ENCODE data around the gene HDAC11. TPM values are rescaled to one million over a fixed set of nuclear protein-coding genes. Genes with fewer than 3 reads are reported as not detected.

The HDAC11 gene
- total RNA-seq, 2 experiments from 2014 or later = 0.87 to 0.99 TPM

DNA sequence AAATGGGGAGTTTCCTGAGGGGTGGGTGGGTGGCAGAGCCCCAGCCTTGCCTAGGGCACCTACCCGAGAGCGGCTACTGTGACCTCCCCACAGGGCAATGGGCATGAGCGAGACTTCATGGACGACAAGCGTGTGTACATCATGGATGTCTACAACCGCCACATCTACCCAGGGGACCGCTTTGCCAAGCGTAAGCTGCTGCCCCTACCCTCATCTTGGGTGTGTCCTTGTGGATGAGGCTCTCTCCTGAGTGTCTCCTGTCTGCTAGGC is 22.6 kb downstream of the HDAC11 start:
- H3K27me3 Mint-ChIP-seq (ENCODE audit: low read depth) = no peaks in the 10 kb centered on the region
- ChIA-PET POLR2A (no interaction called here), CTCF (interaction anchor here (10.7 kb wide), 1 partner anchor 148 kb away, joined by 374 read pairs; no protein-coding TSS in a partner anchor)
- H3K9me3 Mint-ChIP-seq (ENCODE audit: insufficient read depth) = no peaks in the 10 kb centered on the region
- ATAC-seq (no peak), DNase-seq (no peak)
- no peak overlapping the region for H3K27ac Mint-ChIP-seq
- H3K4me1 Mint-ChIP-seq (ENCODE audit: low read depth) = no peaks in the 10 kb centered on the region
- H3K4me3 Mint-ChIP-seq = no peak overlapping the region
- H3K36me3 Mint-ChIP-seq (ENCODE audit: low read depth) = no peaks in the 10 kb centered on the region

DNA sequence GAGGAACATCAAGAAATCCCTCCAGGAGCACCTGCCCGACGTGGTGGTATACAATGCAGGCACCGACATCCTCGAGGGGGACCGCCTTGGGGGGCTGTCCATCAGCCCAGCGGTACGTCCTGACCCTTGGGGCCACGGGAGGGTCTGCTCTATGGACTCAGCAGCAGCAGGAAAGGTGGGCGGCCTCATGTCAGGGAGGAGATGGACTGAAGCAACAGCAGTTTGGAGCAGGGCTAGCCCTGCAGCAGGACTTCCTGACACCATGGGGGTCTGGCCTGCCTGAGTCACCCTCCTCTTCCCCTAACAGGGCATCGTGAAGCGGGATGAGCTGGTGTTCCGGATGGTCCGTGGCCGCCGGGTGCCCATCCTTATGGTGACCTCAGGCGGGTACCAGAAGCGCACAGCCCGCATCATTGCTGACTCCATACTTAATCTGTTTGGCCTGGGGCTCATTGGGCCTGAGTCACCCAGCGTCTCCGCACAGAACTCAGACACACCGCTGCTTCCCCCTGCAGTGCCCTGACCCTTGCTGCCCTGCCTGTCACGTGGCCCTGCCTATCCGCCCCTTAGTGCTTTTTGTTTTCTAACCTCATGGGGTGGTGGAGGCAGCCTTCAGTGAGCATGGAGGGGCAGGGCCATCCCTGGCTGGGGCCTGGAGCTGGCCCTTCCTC is 24.2 kb downstream of the HDAC11 start:
- ATAC-seq (no peak), DNase-seq (no peak)
- H3K4me3 Mint-ChIP-seq = no peak overlapping the region
- H3K36me3 Mint-ChIP-seq (ENCODE audit: low read depth) = no peaks in the 10 kb centered on the region
- H3K27me3 Mint-ChIP-seq (ENCODE audit: low read depth) = no peaks in the 10 kb centered on the region
- no peaks in the 10 kb centered on the region for H3K9me3 Mint-ChIP-seq (ENCODE audit: insufficient read depth)
- H3K27ac Mint-ChIP-seq = no peak overlapping the region
- ChIA-PET POLR2A (no interaction called here), CTCF (interaction anchor here (10.7 kb wide), 1 partner anchor 146 kb away, joined by 374 read pairs; no protein-coding TSS in a partner anchor)
- H3K4me1 Mint-ChIP-seq (ENCODE audit: low read depth) = no peaks in the 10 kb centered on the region

DNA sequence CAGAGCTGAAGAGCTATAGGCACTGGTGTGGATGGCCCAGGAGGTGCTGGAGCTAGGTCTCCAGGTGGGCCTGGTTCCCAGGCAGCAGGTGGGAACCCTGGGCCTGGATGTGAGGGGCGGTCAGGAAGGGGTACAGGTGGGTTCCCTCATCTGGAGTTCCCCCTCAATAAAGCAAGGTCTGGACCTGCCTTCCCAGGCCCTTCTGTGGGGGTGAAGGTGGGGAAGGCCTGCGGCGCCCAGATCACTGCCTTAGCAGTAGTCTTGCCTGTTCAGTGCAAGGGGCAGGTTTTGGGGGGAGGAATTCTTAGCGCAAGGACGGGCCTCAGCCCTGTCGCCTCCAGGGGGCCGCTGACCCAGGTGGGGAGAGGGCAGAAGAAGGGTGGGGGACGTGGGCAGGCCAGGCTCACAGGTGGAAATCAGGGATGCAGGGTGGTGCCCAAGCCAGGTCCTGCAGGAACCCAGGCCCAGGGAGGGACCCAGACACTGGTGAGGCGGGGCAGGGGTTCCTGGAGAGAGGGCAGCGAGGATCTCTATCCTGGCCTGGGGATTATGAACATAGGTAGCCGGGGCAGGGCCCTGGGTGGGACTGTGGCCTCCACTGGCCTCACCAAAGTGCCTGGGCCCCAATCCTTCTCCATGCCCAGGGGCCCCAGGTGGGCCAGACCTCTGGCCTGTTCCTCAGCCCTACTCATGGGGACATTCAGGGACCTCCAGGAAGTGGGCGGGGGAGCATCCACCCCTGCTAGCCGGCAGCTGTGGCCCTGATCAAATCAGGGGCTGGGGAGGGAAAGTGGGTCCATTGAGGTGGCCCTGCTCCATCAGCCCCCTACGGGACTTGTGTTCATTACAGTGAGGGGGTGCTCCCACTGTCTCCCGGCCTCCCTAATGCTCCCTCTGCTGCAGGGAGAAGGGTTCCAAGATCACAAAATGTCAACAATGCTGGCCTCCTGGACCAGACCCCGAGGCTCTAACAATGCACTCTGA is 25.3 kb downstream of the HDAC11 start:
- Mint-ChIP-seq H3K4me3 (no peak overlapping the region), H3K36me3 (ENCODE audit: low read depth) (no peaks in the 10 kb centered on the region), H3K9me3 (ENCODE audit: insufficient read depth) (no peaks in the 10 kb centered on the region), H3K27ac (no peak overlapping the region), H3K4me1 (ENCODE audit: low read depth) (no peaks in the 10 kb centered on the region), H3K27me3 (ENCODE audit: low read depth) (no peaks in the 10 kb centered on the region)
- ChIA-PET POLR2A (no interaction called here), CTCF (interaction anchor here (1.1 kb wide), 1 partner anchor 142 kb away, joined by 3 read pairs; no protein-coding TSS in a partner anchor)
- DNase-seq (no peak), ATAC-seq (no peak)

DNA sequence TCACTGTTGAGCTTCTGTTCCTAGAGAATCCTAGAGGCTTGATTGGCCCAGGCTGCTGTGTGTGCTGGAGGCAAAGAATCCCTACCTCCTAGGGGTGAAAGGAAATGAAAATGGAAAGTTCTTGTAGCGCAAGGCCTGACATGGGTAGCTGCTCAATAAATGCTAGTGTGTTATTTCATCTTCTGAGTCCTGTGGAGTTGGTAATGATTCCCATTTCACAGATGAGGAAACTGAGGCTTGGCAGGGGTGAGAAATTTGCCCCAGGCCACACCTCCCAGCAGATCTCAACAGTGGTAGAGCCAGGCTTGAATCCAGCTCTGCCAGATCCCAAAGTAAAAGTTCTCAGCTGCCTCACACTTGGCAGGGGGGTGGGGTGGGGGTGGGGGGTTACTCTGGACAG is 26.1 kb downstream of the HDAC11 start:
- ChIA-PET CTCF (interaction anchor here (1.1 kb wide), 1 partner anchor 142 kb away, joined by 3 read pairs; no protein-coding TSS in a partner anchor), POLR2A (no interaction called here)
- H3K27me3 Mint-ChIP-seq (ENCODE audit: low read depth) = no peaks in the 10 kb centered on the region
- no peaks in the 10 kb centered on the region for H3K4me1 Mint-ChIP-seq (ENCODE audit: low read depth)
- DNase-seq (no peak), ATAC-seq (no peak)
- H3K36me3 Mint-ChIP-seq (ENCODE audit: low read depth) = no peaks in the 10 kb centered on the region
- H3K9me3 Mint-ChIP-seq (ENCODE audit: insufficient read depth) = no peaks in the 10 kb centered on the region
- H3K27ac Mint-ChIP-seq = no peak overlapping the region
- H3K4me3 Mint-ChIP-seq = no peak overlapping the region

DNA sequence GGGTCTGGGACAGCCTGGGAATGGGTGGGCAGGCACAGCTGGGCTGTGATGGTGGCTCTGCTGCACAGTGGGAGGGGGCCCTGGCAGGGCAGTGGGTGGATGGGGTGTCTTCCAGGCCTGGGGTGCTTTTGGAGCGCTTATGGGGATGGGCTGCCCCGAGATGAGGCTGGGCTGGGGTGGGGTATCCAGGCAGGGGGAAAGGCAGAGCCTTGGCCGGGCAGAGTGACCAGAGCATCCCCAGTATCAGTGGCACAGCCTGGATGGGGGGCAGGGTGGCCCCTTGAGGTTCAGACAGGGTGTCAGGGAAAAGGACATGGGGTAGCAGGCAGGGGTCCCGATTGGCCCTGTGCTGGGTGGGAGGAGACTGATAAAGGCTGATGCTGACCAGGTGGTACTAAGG is 26.6 kb downstream of the HDAC11 start:
- H3K36me3 Mint-ChIP-seq (ENCODE audit: low read depth) = no peaks in the 10 kb centered on the region
- no peak for DNase-seq
- H3K27me3 Mint-ChIP-seq (ENCODE audit: low read depth) = no peaks in the 10 kb centered on the region
- no peak overlapping the region for H3K4me3 Mint-ChIP-seq
- no peak for ATAC-seq
- ChIA-PET CTCF (interaction anchor here (1.1 kb wide), 1 partner anchor 141 kb away, joined by 3 read pairs; no protein-coding TSS in a partner anchor), POLR2A (no interaction called here)
- H3K9me3 Mint-ChIP-seq (ENCODE audit: insufficient read depth) = no peaks in the 10 kb centered on the region
- no peak overlapping the region for H3K27ac Mint-ChIP-seq
- H3K4me1 Mint-ChIP-seq (ENCODE audit: low read depth) = no peaks in the 10 kb centered on the region

DNA sequence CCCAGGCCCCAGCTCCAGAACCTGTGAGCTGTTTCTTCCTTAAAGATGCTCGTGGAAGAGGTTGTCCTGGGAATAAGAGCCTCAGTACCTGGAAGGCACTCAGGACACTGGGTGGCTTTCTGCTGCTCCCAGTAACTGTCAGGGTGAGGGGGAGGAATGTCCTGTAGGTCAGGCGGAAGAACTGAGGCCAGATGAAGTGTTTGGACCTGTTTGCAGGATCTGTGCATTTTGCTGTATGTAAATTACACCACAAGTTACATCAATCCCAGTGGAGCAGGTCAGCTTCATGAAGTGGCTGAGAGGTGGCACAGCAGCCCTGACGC is 27.1 kb downstream of the HDAC11 start:
- Mint-ChIP-seq H3K4me3 (no peak overlapping the region), H3K4me1 (ENCODE audit: low read depth) (no peaks in the 10 kb centered on the region), H3K27ac (no peak overlapping the region), H3K36me3 (ENCODE audit: low read depth) (no peaks in the 10 kb centered on the region), H3K9me3 (ENCODE audit: insufficient read depth) (no peaks in the 10 kb centered on the region), H3K27me3 (ENCODE audit: low read depth) (no peaks in the 10 kb centered on the region)
- ChIA-PET POLR2A (no interaction called here), CTCF (no interaction called here)
- ATAC-seq (no peak), DNase-seq (no peak)

DNA sequence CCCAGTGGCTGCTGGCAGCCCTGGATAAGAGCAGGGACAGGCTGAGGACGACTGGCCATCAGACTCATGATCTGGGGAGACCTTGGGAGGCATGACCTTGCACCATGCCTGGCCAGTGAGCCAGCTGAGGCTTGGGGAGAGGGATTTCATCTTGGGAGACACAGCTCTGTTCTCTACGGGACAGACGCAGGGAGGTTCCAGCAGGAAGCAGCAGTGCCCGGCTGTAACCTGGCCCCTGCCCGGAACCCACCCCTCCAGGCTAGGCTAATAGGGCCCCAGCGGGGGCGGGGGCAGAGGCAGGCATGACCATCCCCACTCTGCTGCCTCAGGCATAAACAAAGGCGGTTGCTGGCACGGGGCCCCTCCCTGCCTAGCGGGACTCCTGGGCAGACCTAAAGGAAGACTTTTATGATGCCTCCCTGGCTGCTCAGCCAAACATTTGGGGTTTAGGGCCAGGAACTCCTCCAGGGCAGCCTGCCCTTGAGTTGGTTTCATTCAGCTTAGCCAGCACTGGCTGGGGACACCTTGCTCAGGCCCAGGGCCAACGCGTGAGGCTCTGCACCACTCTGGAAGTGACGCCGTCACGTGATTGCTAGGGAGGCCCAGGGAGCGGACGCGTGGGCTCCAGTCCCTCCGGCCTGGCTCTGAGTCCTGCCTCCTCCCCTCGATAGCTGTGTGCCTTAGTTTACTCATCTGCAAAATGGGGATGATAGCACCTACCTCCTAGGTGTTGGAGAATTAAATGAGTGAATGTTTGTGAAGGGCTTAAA is 27.6 kb downstream of the HDAC11 start:
- POLR2A ChIA-PET = no interaction called here
- Mint-ChIP-seq H3K36me3 (ENCODE audit: low read depth) (no peaks in the 10 kb centered on the region), H3K27ac (no peak overlapping the region), H3K27me3 (ENCODE audit: low read depth) (no peaks in the 10 kb centered on the region), H3K4me1 (ENCODE audit: low read depth) (no peaks in the 10 kb centered on the region), H3K4me3 (no peak overlapping the region), H3K9me3 (ENCODE audit: insufficient read depth) (no peaks in the 10 kb centered on the region)
- CTCF ChIA-PET = no interaction called here
- no peak for DNase-seq
- ATAC-seq = no peak

DNA sequence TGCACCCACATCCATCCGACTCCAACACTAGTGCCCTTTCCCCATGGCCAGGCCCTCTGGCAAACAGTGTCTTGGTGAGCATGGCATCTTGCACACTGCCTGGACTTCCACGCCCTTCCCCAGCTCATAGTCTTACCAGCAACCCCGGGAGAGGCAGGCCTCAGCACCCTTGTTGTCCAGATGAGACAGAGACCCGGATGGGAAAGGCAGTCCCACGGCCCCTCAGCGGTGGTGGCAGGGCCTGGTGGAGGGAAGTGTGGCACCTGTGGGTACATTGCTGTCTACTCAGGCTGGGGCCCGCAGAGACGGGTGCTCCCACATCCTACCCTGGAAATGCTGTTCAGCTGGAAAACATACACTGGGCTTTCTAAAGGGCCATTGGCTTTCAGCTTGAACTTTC is 28.4 kb downstream of the HDAC11 start:
- H3K36me3 Mint-ChIP-seq (ENCODE audit: low read depth) = no peaks in the 10 kb centered on the region
- H3K27me3 Mint-ChIP-seq (ENCODE audit: low read depth) = no peaks in the 10 kb centered on the region
- no peaks in the 10 kb centered on the region for H3K4me1 Mint-ChIP-seq (ENCODE audit: low read depth)
- no peak overlapping the region for H3K27ac Mint-ChIP-seq
- ChIA-PET CTCF (interaction anchor here (1.3 kb wide), 1 partner anchor 150 kb away, joined by 3 read pairs; no protein-coding TSS in a partner anchor), POLR2A (no interaction called here)
- ATAC-seq (no peak), DNase-seq (no peak)
- no peaks in the 10 kb centered on the region for H3K9me3 Mint-ChIP-seq (ENCODE audit: insufficient read depth)
- H3K4me3 Mint-ChIP-seq = no peak overlapping the region

DNA sequence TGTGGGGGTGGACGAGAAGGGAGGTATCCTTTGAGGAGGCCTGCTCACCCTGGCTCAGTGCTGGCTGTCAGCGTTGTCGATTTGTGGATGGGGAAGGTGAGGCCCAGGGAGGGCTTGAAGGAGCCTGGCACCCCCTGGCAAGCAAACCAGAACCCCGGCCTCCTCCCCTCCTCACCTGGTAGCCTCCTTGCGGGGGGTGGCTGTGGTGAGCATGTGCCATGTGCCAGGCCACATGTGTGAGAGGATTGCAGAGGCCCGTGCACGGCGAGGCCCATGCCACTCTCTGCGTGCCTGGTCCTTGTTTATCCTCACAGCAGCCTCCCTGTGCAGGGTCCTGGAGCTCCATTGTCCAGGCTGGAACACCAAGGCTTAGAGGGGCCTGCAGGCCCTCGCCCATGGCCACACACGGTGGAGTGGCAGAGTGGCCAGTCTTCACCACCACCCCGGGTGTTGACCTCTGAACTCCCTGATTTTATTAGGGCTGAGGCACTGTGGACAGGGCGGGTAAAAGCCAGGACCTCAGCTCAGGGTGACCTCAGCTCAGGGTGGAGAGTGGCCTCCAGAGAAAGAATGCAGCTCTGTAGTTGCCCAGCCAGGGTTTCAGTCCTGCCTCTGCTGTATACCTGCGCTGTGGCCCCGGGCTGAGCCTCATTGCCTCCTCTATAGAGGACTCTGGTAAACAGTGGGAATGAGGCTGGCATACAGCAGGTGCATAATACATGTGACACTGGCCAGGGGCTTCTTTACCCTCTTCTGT is 29.1 kb downstream of the HDAC11 start:
- Mint-ChIP-seq H3K27ac (no peak overlapping the region), H3K36me3 (ENCODE audit: low read depth) (no peaks in the 10 kb centered on the region), H3K27me3 (ENCODE audit: low read depth) (no peaks in the 10 kb centered on the region), H3K4me3 (no peak overlapping the region), H3K4me1 (ENCODE audit: low read depth) (no peaks in the 10 kb centered on the region), H3K9me3 (ENCODE audit: insufficient read depth) (no peaks in the 10 kb centered on the region)
- POLR2A ChIA-PET = no interaction called here
- DNase-seq (no peak), ATAC-seq (no peak)
- CTCF ChIA-PET = interaction anchor here (1.3 kb wide), 1 partner anchor 149 kb away, joined by 3 read pairs; no protein-coding TSS in a partner anchor

DNA sequence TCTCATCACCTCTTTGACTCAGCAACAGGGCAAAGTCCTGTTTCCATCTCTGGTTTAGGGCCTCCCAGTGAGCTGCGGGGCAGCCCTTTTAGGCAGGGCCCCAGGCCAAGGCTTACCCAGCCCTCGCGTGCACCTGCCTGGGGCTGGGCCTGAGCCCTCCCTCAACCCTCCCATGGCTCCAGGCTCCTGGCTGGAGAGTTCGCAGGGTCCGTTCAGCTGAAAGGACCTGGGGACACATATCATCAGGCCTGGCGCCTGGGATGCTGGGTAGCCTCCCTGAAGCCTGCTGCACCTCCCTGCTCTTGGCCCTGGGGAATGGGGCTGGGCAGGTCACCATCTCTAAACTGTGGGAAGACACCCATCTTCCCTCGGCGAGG is 29.7 kb downstream of the HDAC11 start:
- Mint-ChIP-seq H3K27me3 (ENCODE audit: low read depth) (no peaks in the 10 kb centered on the region), H3K27ac (no peak overlapping the region), H3K4me1 (ENCODE audit: low read depth) (no peaks in the 10 kb centered on the region), H3K36me3 (ENCODE audit: low read depth) (no peaks in the 10 kb centered on the region), H3K4me3 (no peak overlapping the region), H3K9me3 (ENCODE audit: insufficient read depth) (no peaks in the 10 kb centered on the region)
- POLR2A ChIA-PET = no interaction called here
- DNase-seq = no peak
- ATAC-seq = no peak
- CTCF ChIA-PET = interaction anchor here (1.3 kb wide), 1 partner anchor 149 kb away, joined by 3 read pairs; no protein-coding TSS in a partner anchor

DNA sequence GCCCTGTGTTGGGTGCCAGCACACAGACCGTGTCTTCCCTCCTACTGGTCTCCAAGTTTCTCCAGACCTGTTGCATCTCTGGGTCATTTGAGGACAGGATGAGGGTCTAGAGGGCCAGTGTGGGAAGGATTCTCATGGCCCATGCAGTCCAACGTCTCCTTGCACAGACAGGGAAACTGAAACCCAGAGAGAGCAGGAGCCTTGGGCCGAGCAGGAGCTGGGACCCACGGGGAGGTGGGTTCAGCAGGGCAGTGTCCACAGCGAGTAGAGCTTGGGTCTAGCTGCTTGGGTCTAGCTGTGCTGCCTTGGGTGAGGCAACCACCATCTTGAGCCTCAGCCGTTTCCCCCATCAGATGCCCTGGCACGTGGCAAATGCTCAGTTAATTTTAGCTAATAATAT is 32.3 kb downstream of the HDAC11 start:
- CTCF ChIA-PET = no interaction called here

More for the DNA sequence above, 32.3 kb downstream of the HDAC11 start:
- Mint-ChIP-seq H3K4me1 (ENCODE audit: low read depth) (no peaks in the 10 kb centered on the region), H3K9me3 (ENCODE audit: insufficient read depth) (no peaks in the 10 kb centered on the region), H3K36me3 (ENCODE audit: low read depth) (no peaks in the 10 kb centered on the region), H3K27ac (no peak overlapping the region), H3K27me3 (ENCODE audit: low read depth) (peaks cover 5% of the 10 kb centered on the region), H3K4me3 (no peak overlapping the region)
- POLR2A ChIA-PET = no interaction called here
- no peak for DNase-seq
- ATAC-seq = no peak

Measured in activated CD8-positive, alpha-beta T cell treated with anti-CD3 and anti-CD28 coated beads, Interleukin-2, amount 10 ng/mL, durations not matched to agents 7 days and 5 days (primary cell).